GM23338 (cell line): ENCODE data around the gene FAM8A1. TPM values are rescaled to one million over a fixed set of nuclear protein-coding genes. Genes with fewer than 3 reads are reported as not detected.

Experiments
- ATAC-seq: fragments of 200-7000 bp; cut with Tn5 transposase; 3 replicates; pipeline ENCODE4 v1.9.1; 2020
- DNase-seq: peaks from one replicate; pipeline ENCODE4 v3.0.0-alpha.2; 2015; ENCODE audit warnings: low spot score
- H2AFZ ChIP-seq: fragments of 200-600 bp; sonication (generic); 2 replicates; pipeline ENCODE4 v1.8.0; 2016; ENCODE audit warnings: antibody characterized with exemption, mild to moderate bottlenecking, moderate library complexity
- H3F3A ChIP-seq: fragments of 200-600 bp; sonication (generic); replicated peaks from 2 replicates; pipeline ENCODE4 v1.8.0; 2017; ENCODE audit warnings: antibody characterized with exemption, mixed run types, low read depth
- H3K27ac ChIP-seq: fragments of 200-600 bp; sonication (generic); 2 replicates; pipeline ENCODE4 v1.6.1; 2016; ENCODE audit warnings: low read depth
- H3K27me3 ChIP-seq: fragments of 200-600 bp; sonication (generic); 2 replicates; pipeline ENCODE4 v1.8.0; 2016; ENCODE audit warnings: mild to moderate bottlenecking, mixed run types, moderate library complexity; ENCODE audit not compliant: insufficient read depth
- H3K36me3 ChIP-seq: fragments of 200-600 bp; sonication (generic); 2 replicates; pipeline ENCODE4 v1.8.0; 2016; ENCODE audit warnings: mild to moderate bottlenecking; ENCODE audit not compliant: insufficient read depth
- H3K4me1 ChIP-seq: fragments of 200-600 bp; sonication (generic); 2 replicates; pipeline ENCODE4 v1.8.0; 2016; ENCODE audit warnings: mild to moderate bottlenecking, moderate library complexity; ENCODE audit not compliant: insufficient read depth
- H3K4me2 ChIP-seq: fragments of 200-600 bp; sonication (generic); 2 replicates; pipeline ENCODE4 v1.7.1; 2017; ENCODE audit warnings: mixed run types
- H3K4me3 ChIP-seq: fragments of 200-600 bp; sonication (generic); 2 replicates; pipeline ENCODE4 v1.6.1; 2016; ENCODE audit warnings: mixed run types
- H3K79me2 ChIP-seq: fragments of 200-600 bp; sonication (generic); replicated peaks from 2 replicates; pipeline ENCODE4 v1.8.0; 2017; ENCODE audit warnings: mild to moderate bottlenecking; ENCODE audit not compliant: insufficient read depth
- H3K9me2 ChIP-seq: fragments of 200-600 bp; sonication (generic); 2 replicates; pipeline ENCODE4 v1.8.0; 2017; ENCODE audit not compliant: insufficient read depth
- H4K20me1 ChIP-seq: fragments of 200-600 bp; sonication (generic); replicated peaks from 2 replicates; pipeline ENCODE4 v1.8.0; 2017; ENCODE audit warnings: mild to moderate bottlenecking; ENCODE audit not compliant: insufficient read depth
- H3K27ac Mint-ChIP-seq: 2 replicates; pipeline ENCODE4 v1.8.0; 2020; ENCODE audit warnings: inconsistent platforms, mild to moderate bottlenecking, moderate library complexity, mixed read lengths
- H3K27me3 Mint-ChIP-seq: 3 replicates; pipeline ENCODE4 v1.8.0; 2022; ENCODE audit warnings: low read depth, mild to moderate bottlenecking, moderate library complexity, mixed read lengths, inconsistent platforms; ENCODE audit not compliant: insufficient read depth, poor library complexity
- H3K36me3 Mint-ChIP-seq: 3 replicates; pipeline ENCODE4 v1.8.0; 2021; ENCODE audit warnings: low read depth, mild to moderate bottlenecking, inconsistent platforms, moderate library complexity, mixed read lengths
- H3K4me1 Mint-ChIP-seq: 3 replicates; pipeline ENCODE4 v1.8.0; 2020; ENCODE audit warnings: mild to moderate bottlenecking, inconsistent platforms, mixed read lengths
- H3K4me3 Mint-ChIP-seq: 3 replicates; pipeline ENCODE4 v1.8.0; 2021; ENCODE audit warnings: moderate library complexity, mild to moderate bottlenecking, inconsistent platforms, mixed read lengths
- H3K9me3 Mint-ChIP-seq: 3 replicates; pipeline ENCODE4 v1.8.0; 2020; ENCODE audit warnings: moderate library complexity, mild to moderate bottlenecking, inconsistent platforms, mixed read lengths
- CREB1 ChIP-seq: fragments of 250-450 bp; sonication (Bioruptor Pico); IDR thresholded peaks from 2 replicates; pipeline ENCODE4 v1.5.0; 2020; ENCODE audit warnings: low read depth, mild to moderate bottlenecking, moderate library complexity
- EZH2 ChIP-seq: fragments of 200-600 bp; sonication (generic); IDR thresholded peaks from one replicate; pipeline ENCODE4 v1.8.0; 2017; ENCODE audit warnings: antibody characterized with exemption, mild to moderate bottlenecking, low read depth; ENCODE audit not compliant: unreplicated experiment
- EZH2phosphoT487 ChIP-seq: fragments of 200-600 bp; sonication (generic); IDR thresholded peaks from one replicate; pipeline ENCODE4 v1.8.1; 2018; ENCODE audit warnings: antibody characterized with exemption; ENCODE audit not compliant: unreplicated experiment
- JUNB ChIP-seq: IDR thresholded peaks from one replicate; pipeline ENCODE4 v1.6.1; 2016; ENCODE audit warnings: antibody characterized with exemption; ENCODE audit not compliant: unreplicated experiment
- NANOG ChIP-seq: IDR thresholded peaks from 2 replicates; pipeline ENCODE4 v1.6.1; 2016; ENCODE audit warnings: antibody characterized with exemption, borderline replicate concordance
- POLR2AphosphoS5 ChIP-seq: IDR thresholded peaks from 2 replicates; pipeline ENCODE4 v1.6.1; 2016; ENCODE audit warnings: antibody characterized with exemption, low read depth
- STAT1 ChIP-seq: IDR thresholded peaks from one replicate; pipeline ENCODE4 v1.6.1; 2016; ENCODE audit warnings: antibody characterized with exemption; ENCODE audit not compliant: unreplicated experiment
- ZNF114 ChIP-seq: fragments of 250-450 bp; sonication (Bioruptor Pico); IDR thresholded peaks from 2 replicates; pipeline ENCODE4 v1.5.0; 2020; ENCODE audit warnings: mild to moderate bottlenecking, moderate library complexity
- ZNF331 ChIP-seq: fragments of 250-450 bp; sonication (Bioruptor Pico); IDR thresholded peaks from 2 replicates; pipeline ENCODE4 v1.5.0; 2020; ENCODE audit warnings: low read depth, mild to moderate bottlenecking, moderate library complexity
- polyA plus RNA-seq: library from polyadenylated mRNA; unstranded; fragments of >200 nt; fragmentation: Nextera tagmentation; extraction: Ambion mirVana; gene quantifications from 2 replicates; pipeline ENCODE4 v1.2.1, GENCODE V29; 2016
- total RNA-seq: library from RNA; depleted of rRNA; stranded (reverse); fragments of >200 nt; shearing (Covaris generic); gene quantifications from 2 replicates; pipeline ENCODE4 v1.2.3, GENCODE V29; 2014
- TF ChIP-seq, protein P1 (sequence below), 2 experiments: fragments of 200-600 bp in 1 of 2; sonication (generic) in 1 of 2; conservative IDR thresholded peaks; 2 replicates each; pipeline versions ENCODE4 v1.5.1 to v1.6.1; 2016 to 2017; ENCODE audit warnings: antibody characterized with exemption in 2 of 2, low read depth in 2 of 2, mild to moderate bottlenecking in 2 of 2, moderate library complexity in 1 of 2
- TF ChIP-seq, protein P2 (sequence below): fragments of 250-450 bp; sonication (Bioruptor Pico); IDR thresholded peaks from 2 replicates; pipeline ENCODE4 v1.5.0; 2020; ENCODE audit warnings: mild to moderate bottlenecking, moderate library complexity
- TF ChIP-seq, protein P3 (sequence below): IDR thresholded peaks from one replicate; pipeline ENCODE4 v1.6.1; 2018; ENCODE audit warnings: antibody characterized with exemption; ENCODE audit not compliant: unreplicated experiment
- TF ChIP-seq, protein P4 (sequence below): IDR thresholded peaks from 2 replicates; pipeline ENCODE4 v1.6.1; 2016; ENCODE audit warnings: antibody characterized with exemption

Gene FAM8A1
- total and polyA plus RNA-seq, 2 experiments from 2014 or later = 4.0 to 15.6 TPM

DNA sequence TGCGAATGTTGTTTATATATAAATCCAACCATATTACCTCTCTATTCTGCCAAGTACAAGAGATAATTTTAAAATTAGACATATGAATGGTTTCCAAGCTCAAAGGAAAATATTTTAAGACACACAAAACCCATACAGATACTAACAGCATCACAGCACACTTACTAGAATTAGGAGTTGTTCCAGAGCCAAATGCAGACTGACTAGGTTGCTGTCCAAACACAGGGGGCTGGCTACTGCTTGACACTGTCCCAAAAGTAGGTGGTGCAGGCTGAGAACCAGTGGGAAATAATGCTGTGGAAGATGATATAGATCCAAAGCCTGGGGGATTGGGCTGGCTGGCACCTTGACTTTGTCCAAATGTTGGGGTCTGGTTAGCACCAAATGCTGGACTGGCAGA lies 24.3 kb downstream of the FAM8A1 start:
- Histone ChIP-seq H3K36me3 (peaks cover 41% of the 10 kb centered on the region), H3K4me1 (no peaks in the 10 kb centered on the region), H3K27ac (no peak overlapping the region), H3K27me3 (no peaks in the 10 kb centered on the region), H3K79me2 (peaks cover 75% of the 10 kb centered on the region), H2AFZ (no peak overlapping the region), H3K9me2 (no peaks in the 10 kb centered on the region), H3K4me3 (no peak overlapping the region), H3F3A (no peaks in the 10 kb centered on the region; the same call in 1 of the 2 replicates), H4K20me1 (peaks cover 12% of the 10 kb centered on the region; the same call in 1 of the 2 replicates), H3K4me2 (no peak overlapping the region)
- Mint-ChIP-seq H3K9me3 (no peaks in the 10 kb centered on the region; the same call in 2 of the 3 replicates), H3K4me1 (no peaks in the 10 kb centered on the region), H3K36me3 (peaks cover 76% of the 10 kb centered on the region), H3K27ac (no peak overlapping the region), H3K4me3 (no peak overlapping the region), H3K27me3 (no peaks in the 10 kb centered on the region)
- TF ChIP-seq EZH2phosphoT487 (no peak), EZH2 (no peak), ZNF114 (CRISPR knock-in tag) (no peak), CREB1 (no peak), POLR2AphosphoS5 (no peak), ZNF331 (CRISPR knock-in tag) (no peak), STAT1 (no peak), JUNB (no peak), NANOG (no peak)
- TF ChIP-seq, protein P1, sequence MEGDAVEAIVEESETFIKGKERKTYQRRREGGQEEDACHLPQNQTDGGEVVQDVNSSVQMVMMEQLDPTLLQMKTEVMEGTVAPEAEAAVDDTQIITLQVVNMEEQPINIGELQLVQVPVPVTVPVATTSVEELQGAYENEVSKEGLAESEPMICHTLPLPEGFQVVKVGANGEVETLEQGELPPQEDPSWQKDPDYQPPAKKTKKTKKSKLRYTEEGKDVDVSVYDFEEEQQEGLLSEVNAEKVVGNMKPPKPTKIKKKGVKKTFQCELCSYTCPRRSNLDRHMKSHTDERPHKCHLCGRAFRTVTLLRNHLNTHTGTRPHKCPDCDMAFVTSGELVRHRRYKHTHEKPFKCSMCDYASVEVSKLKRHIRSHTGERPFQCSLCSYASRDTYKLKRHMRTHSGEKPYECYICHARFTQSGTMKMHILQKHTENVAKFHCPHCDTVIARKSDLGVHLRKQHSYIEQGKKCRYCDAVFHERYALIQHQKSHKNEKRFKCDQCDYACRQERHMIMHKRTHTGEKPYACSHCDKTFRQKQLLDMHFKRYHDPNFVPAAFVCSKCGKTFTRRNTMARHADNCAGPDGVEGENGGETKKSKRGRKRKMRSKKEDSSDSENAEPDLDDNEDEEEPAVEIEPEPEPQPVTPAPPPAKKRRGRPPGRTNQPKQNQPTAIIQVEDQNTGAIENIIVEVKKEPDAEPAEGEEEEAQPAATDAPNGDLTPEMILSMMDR (conservative IDR thresholded peaks at IDR 0.05; ENCODE audit: low read depth in 2 of 2) = no peak
- TF ChIP-seq, protein P2, sequence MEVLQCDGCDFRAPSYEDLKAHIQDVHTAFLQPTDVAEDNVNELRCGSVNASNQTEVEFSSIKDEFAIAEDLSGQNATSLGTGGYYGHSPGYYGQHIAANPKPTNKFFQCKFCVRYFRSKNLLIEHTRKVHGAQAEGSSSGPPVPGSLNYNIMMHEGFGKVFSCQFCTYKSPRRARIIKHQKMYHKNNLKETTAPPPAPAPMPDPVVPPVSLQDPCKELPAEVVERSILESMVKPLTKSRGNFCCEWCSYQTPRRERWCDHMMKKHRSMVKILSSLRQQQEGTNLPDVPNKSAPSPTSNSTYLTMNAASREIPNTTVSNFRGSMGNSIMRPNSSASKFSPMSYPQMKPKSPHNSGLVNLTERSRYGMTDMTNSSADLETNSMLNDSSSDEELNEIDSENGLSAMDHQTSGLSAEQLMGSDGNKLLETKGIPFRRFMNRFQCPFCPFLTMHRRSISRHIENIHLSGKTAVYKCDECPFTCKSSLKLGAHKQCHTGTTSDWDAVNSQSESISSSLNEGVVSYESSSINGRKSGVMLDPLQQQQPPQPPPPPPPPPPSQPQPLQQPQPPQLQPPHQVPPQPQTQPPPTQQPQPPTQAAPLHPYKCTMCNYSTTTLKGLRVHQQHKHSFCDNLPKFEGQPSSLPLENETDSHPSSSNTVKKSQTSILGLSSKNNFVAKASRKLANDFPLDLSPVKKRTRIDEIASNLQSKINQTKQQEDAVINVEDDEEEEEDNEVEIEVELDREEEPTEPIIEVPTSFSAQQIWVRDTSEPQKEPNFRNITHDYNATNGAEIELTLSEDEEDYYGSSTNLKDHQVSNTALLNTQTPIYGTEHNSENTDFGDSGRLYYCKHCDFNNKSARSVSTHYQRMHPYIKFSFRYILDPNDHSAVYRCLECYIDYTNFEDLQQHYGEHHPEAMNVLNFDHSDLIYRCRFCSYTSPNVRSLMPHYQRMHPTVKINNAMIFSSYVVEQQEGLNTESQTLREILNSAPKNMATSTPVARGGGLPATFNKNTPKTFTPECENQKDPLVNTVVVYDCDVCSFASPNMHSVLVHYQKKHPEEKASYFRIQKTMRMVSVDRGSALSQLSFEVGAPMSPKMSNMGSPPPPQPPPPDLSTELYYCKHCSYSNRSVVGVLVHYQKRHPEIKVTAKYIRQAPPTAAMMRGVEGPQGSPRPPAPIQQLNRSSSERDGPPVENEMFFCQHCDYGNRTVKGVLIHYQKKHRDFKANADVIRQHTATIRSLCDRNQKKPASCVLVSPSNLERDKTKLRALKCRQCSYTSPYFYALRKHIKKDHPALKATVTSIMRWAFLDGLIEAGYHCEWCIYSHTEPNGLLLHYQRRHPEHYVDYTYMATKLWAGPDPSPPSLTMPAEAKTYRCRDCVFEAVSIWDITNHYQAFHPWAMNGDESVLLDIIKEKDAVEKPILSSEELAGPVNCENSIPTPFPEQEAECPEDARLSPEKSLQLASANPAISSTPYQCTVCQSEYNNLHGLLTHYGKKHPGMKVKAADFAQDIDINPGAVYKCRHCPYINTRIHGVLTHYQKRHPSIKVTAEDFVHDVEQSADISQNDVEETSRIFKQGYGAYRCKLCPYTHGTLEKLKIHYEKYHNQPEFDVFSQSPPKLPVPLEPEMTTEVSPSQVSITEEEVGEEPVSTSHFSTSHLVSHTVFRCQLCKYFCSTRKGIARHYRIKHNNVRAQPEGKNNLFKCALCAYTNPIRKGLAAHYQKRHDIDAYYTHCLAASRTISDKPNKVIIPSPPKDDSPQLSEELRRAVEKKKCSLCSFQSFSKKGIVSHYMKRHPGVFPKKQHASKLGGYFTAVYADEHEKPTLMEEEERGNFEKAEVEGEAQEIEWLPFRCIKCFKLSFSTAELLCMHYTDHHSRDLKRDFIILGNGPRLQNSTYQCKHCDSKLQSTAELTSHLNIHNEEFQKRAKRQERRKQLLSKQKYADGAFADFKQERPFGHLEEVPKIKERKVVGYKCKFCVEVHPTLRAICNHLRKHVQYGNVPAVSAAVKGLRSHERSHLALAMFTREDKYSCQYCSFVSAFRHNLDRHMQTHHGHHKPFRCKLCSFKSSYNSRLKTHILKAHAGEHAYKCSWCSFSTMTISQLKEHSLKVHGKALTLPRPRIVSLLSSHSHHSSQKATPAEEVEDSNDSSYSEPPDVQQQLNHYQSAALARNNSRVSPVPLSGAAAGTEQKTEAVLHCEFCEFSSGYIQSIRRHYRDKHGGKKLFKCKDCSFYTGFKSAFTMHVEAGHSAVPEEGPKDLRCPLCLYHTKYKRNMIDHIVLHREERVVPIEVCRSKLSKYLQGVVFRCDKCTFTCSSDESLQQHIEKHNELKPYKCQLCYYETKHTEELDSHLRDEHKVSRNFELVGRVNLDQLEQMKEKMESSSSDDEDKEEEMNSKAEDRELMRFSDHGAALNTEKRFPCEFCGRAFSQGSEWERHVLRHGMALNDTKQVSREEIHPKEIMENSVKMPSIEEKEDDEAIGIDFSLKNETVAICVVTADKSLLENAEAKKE (CRISPR knock-in tag) = no peak
- TF ChIP-seq, protein P3, sequence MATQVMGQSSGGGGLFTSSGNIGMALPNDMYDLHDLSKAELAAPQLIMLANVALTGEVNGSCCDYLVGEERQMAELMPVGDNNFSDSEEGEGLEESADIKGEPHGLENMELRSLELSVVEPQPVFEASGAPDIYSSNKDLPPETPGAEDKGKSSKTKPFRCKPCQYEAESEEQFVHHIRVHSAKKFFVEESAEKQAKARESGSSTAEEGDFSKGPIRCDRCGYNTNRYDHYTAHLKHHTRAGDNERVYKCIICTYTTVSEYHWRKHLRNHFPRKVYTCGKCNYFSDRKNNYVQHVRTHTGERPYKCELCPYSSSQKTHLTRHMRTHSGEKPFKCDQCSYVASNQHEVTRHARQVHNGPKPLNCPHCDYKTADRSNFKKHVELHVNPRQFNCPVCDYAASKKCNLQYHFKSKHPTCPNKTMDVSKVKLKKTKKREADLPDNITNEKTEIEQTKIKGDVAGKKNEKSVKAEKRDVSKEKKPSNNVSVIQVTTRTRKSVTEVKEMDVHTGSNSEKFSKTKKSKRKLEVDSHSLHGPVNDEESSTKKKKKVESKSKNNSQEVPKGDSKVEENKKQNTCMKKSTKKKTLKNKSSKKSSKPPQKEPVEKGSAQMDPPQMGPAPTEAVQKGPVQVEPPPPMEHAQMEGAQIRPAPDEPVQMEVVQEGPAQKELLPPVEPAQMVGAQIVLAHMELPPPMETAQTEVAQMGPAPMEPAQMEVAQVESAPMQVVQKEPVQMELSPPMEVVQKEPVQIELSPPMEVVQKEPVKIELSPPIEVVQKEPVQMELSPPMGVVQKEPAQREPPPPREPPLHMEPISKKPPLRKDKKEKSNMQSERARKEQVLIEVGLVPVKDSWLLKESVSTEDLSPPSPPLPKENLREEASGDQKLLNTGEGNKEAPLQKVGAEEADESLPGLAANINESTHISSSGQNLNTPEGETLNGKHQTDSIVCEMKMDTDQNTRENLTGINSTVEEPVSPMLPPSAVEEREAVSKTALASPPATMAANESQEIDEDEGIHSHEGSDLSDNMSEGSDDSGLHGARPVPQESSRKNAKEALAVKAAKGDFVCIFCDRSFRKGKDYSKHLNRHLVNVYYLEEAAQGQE = no peak
- TF ChIP-seq, protein P4, sequence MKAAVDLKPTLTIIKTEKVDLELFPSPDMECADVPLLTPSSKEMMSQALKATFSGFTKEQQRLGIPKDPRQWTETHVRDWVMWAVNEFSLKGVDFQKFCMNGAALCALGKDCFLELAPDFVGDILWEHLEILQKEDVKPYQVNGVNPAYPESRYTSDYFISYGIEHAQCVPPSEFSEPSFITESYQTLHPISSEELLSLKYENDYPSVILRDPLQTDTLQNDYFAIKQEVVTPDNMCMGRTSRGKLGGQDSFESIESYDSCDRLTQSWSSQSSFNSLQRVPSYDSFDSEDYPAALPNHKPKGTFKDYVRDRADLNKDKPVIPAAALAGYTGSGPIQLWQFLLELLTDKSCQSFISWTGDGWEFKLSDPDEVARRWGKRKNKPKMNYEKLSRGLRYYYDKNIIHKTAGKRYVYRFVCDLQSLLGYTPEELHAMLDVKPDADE = no peak
- ATAC-seq = no peak
- no peak for DNase-seq
